ENCODE data around the gene PDZD2.
"Not testable (repeated sequence)": the region's sequence is repeated elsewhere in the genome, so short reads cannot be mapped to it uniquely, and the experiment has no call there.

Gene PDZD2

GRCh38 chr5:31937703-31938102 lies 298.8 kb downstream of the PDZD2 start:
- DNase-seq, result no peak

- DNase-seq, result no peak
These were observed 300.2 kb downstream of the PDZD2 start for GRCh38 chr5:31939151-31939550.

GRCh38 chr5:31941151-31941755 lies 302.3 kb downstream of the PDZD2 start:
- DNase-seq, result no peak

GRCh38 chr5:31942546-31942945 lies 303.6 kb downstream of the PDZD2 start:
- no peak for DNase-seq

- DNase-seq, result no peak
These were observed 305.9 kb downstream of the PDZD2 start for GRCh38 chr5:31944684-31945445.

GRCh38 chr5:31948006-31948405 lies 309.1 kb downstream of the PDZD2 start:
- DNase-seq, result no peak

GRCh38 chr5:31952067-31952466 lies 313.1 kb downstream of the PDZD2 start:
- no peak for DNase-seq

GRCh38 chr5:31954091-31954490 lies 315.2 kb downstream of the PDZD2 start:
- no peak for DNase-seq

- no peak for DNase-seq
These were observed 318.2 kb downstream of the PDZD2 start for GRCh38 chr5:31957151-31957550.

- no peak for DNase-seq
These were observed 323.4 kb downstream of the PDZD2 start for GRCh38 chr5:31962351-31962751.

- no peak for DNase-seq
These were observed 324.0 kb downstream of the PDZD2 start for GRCh38 chr5:31962871-31963307.

GRCh38 chr5:31963358-31964006 lies 324.6 kb downstream of the PDZD2 start:
- no peak for DNase-seq

- no peak for DNase-seq
These were observed 325.1 kb downstream of the PDZD2 start for GRCh38 chr5:31964007-31964360.

GRCh38 chr5:31965227-31965626 lies 326.3 kb downstream of the PDZD2 start:
- DNase-seq, result no peak

GRCh38 chr5:31966936-31967335 lies 328.0 kb downstream of the PDZD2 start:
- DNase-seq, result no peak

GRCh38 chr5:31967461-31967860 lies 328.5 kb downstream of the PDZD2 start:
- DNase-seq, result no peak

- no peak for DNase-seq
These were observed 333.6 kb downstream of the PDZD2 start for GRCh38 chr5:31972558-31972957.

GRCh38 chr5:31975189-31975612 lies 336.3 kb downstream of the PDZD2 start:
- not testable (repeated sequence) for DNase-seq

- no peak for DNase-seq
These were observed 337.2 kb downstream of the PDZD2 start for GRCh38 chr5:31976169-31976568.

GRCh38 chr5:31981361-31981945 lies 342.5 kb downstream of the PDZD2 start:
- DNase-seq, result no peak

GRCh38 chr5:31982027-31982426 lies 343.1 kb downstream of the PDZD2 start:
- DNase-seq, result no peak

- no peak for DNase-seq
These were observed 343.7 kb downstream of the PDZD2 start for GRCh38 chr5:31982621-31983020.

GRCh38 chr5:31983851-31984250 lies 344.9 kb downstream of the PDZD2 start:
- DNase-seq, result no peak

GRCh38 chr5:31984691-31985090 lies 345.8 kb downstream of the PDZD2 start:
- DNase-seq, result no peak
